HG03039 (cell line): ENCODE measurements around the gene DKK3.

Experiments
- ATAC-seq: cut with Tn5 transposase; IDR thresholded peaks from one replicate; pipeline ENCODE4 v1.9.1; 2021; ENCODE audit warnings: mild to moderate bottlenecking, moderate library complexity; ENCODE audit not compliant: unreplicated experiment

Gene DKK3

DNA sequence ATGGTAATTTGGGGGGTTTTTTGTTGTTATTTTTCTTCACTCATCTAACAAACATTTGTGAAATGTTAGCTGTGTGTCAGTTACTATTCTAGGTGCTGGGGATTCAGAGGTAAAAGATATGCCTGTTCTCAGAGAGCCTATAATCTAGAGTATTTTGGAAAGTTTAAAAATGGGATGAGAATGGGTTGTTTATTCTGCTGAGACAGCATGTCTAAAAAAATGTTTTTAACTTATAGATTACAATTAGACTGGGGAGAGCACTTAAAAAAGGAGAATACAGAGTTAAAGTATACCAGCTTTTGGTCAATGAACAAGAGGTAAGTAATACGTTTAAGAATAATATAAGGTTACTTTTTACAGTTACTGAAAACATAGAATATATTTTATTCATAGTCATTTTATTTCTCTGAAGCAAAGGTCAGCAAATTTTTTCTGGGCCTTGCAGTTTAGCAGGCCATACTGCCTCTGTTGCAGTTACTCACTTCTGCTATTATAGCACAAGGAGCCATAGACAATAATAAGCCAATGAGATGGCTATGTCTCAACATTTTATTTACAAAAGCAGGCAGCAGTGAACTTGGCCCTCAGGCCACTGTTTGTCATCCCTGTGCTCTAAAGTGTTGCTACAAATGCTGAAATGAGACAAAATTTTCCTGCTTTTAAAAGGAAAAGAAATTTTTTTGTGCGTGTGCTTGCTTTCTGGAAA is 60.0 kb downstream of the DKK3 start:
- no peak for ATAC-seq

DNA sequence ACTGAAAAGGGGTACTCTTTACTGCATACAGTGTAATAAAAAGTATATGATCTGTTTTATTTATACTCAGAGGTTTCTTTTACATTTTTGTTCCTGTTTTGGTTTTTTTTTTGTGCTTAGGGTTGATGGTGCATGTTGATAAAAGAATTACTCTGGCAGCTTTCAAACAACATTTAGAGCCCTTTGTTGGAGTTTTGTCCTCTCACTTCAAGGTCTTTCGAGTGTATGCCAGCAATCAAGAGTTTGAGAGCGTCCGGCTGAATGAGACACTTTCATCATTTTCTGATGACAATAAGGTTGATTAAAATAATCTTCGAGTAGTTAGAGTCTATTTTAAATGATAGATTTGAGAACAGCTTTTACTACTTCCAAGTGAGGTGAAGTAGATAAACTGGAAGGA is 60.6 kb downstream of the DKK3 start:
- no peak for ATAC-seq

DNA sequence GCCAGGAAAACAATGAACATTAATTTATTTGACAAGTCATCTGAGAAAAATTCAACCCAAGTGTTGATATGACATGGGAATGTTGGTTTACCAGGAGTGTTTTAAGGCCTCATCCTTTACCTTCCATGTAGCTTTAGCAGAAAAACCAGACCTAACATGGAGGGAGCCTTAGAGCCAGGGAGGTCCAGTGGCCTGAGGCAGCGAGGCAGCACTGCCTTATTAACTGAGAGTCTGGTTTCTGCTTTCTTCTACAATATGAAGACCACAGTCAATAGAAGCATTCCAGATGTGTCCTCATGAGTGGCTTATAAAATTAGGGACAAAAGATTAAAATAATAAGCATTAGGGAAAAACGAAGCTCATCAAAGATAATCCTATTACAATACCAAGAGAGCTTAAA is 61.5 kb downstream of the DKK3 start:
- no peak for ATAC-seq

DNA sequence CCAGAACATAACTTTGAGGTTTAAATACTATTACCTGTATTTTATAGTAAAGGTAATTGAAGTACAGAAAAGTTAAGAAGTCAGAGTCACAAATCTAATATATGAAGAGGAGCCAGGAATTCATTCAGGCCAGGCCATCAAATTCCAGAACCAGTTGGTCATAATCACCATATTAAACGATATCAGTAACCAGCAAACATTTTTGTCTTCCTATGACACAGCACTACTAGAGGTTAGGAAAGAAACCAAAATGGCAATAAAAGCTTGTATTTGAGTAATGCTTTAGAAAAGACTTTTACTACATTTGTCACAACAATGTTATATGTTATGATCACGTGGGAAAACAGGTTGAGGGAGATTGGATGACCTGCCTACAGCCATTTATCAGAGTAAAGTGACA is 62.2 kb downstream of the DKK3 start:
- ATAC-seq: no peak

DNA sequence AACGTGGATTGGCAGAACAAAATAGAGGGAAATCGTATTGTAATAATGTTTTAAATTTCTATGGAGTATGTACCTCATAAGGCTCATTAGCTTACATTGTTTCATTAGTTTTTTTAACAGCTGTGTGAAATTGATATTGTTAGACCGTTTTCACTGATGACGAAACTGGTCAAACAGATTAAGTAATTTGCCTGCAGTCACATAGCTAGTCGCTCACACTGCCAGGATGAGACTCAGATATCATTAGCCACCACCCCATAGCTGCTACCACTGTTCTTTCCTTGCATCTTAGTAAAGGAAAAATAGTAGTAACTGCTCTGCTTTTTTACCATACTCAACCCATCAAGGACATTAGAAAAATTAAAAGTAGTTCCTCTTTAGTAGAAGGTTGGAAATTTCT is 64.0 kb downstream of the DKK3 start:
- no peak for ATAC-seq

DNA sequence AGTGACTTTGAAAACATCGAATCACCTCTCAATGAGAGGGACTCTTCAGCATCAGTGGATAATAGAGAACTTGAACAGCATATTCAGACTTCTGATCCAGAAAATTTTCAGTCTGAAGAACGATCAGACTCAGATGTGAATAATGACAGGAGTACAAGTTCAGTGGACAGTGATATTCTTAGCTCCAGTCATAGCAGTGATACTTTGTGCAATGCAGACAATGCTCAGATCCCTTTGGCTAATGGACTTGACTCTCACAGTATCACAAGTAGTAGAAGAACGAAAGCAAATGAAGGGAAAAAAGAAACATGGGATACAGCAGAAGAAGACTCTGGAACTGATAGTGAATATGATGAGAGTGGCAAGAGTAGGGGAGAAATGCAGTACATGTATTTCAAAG is 65.8 kb downstream of the DKK3 start:
- ATAC-seq: no peak

DNA sequence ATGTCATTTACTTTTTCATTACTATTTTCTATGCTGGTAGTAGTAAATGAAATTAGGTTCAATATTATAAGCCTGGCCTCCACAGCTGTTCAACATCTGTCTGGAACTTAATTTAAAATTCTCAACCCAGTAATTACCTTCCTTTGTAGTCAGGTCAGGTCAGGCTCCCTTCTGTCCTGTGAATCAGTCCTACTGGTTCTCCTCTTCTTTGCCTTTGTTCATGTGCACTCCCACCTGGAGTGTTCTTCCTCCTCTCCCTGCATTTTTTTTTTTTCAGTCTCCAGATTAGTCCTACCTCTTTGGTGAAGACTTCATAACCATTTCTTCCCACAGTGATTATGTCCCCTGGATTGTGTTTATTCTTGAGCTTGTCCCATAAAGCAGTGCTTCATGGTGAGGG is 67.9 kb downstream of the DKK3 start:
- no peak for ATAC-seq

DNA sequence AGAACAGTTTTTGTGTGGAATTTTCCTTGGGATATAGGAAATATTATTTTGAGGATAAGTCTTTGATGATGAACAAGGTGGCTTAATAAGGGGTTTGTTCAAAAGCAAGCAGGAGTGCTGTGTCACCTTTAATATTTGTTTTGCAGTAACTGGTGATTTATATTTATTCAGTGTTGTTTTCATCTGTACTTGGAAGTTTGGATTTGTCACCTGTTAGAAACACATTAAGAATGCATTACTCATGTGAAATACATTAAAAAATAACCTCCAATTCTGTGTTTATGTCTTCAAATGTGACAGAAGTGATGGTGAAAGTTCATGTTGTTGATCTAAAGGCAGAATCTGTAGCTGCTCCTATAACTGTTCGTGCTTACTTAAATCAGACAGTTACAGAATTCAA is 70.5 kb downstream of the DKK3 start:
- ATAC-seq: no peak

DNA sequence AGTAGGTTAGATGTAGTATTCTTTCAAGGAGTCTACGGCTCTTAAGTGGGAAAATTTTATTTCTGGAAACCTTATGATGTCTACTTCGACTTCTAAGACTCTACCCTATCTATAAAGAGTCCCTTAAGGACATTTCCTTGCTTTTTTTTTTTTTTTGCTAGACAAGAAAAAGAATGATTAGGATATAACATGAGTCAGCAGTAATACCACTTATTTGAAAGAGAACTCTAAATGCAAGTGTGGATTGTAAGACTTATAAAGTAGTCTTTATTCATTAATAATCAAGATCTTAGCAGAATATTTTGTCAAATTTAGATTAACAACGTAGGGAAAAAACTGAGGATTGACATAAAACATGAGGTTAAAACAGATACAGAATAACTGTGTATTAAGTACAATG is 71.0 kb downstream of the DKK3 start:
- ATAC-seq: no peak

DNA sequence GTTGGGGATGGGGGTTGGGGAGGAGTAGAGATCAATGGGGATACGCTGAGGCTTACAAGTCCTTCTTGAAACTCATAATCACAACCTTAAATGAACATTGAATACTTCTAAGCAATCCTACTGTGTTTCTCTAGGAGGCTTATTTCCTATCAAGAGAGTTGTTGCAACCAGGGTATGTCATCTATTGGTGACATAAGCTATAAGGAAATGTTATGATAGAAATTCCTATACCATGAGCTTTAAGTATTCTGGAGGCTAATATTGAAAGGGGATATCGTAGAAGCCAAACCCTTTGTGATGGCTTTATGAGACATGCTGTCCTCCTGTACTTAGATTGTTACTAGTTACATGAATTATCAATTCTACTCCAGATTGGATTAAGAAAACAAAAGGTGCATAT is 72.9 kb downstream of the DKK3 start:
- no peak for ATAC-seq

DNA sequence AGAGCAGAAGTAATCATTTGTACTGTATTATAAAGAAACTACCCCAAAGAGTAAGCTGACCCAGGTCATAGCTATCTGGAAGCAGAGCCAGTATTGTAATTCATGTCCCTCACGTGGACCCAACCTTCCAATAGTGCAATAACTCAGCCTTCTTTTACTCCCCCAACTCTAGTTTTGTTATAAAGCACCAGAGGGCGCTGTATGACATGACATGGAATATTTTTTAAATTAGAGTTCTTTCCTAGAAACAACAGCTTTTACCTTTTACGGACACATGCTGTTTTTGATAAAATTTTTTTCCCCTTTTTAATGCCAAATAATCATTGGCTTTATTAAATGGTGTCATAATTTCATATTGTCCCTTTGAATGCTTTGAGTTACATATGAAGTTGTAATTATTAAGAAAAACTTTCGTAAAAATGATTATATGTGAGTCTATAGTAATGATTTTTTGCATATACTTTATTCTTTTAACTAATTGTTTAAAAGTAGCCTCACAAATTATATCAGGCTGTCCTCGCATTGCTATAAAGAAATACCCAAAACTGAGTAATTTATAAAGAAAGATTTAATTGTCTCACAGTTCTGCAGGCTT is 76.9 kb downstream of the DKK3 start:
- ATAC-seq: no peak

DNA sequence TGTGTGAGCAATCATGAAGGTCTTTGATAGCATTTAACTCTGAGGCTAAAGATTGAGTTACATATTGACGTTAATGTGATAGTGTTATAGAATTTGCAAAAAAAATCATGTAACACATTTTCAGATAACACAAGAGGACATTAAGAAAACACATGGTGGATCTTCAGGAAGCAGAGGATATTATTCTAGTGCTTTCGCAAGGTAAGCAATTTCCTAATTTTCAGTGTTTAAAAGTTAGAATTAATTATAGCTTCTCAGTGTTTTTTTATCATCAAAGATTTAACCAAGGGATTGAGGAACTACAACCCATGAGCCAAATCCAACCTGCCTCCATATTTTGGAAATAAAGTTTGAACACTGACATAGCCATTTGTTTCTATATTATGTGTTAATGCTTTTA is 78.5 kb downstream of the DKK3 start:
- ATAC-seq: no peak

DNA sequence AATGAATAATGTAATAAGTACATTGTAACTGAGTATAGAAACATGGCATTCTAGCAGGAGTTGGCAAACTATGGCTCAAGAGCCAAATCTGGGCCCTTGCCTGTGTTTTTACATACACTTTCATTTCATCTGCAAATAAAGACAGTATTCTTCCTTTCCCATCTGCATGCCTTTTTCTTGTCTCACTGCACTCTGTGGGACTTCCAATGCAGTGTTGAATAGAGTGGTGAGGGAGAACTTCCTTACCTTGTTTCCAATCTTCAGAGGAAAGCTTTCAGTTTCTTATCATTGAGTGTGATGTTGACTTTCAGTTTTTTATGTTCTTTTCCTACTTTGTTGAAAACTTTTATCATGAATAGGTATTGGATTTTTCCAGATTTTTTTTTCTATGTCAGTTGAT is 84.6 kb downstream of the DKK3 start:
- no peak for ATAC-seq

DNA sequence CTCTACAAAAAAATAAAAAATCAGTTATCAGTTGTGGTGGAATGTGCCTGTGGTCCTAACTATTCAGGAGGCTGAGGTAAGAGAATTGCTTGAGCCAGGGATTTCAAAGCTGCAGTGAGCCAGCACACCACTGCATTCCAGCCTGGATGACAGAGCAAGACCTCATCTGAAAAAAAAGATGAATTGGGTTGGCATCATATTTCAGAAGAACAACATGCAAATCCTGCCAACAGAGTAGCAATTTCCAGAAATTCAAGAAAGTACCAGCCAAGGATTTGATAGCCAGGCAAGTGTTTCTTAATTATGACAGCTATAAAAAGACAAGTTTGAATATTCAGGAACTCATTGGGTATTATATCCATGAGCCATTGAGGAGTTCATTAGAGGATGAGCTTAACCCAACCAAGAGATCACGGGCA is 91.4 kb downstream of the DKK3 start:
- ATAC-seq: no peak

DNA sequence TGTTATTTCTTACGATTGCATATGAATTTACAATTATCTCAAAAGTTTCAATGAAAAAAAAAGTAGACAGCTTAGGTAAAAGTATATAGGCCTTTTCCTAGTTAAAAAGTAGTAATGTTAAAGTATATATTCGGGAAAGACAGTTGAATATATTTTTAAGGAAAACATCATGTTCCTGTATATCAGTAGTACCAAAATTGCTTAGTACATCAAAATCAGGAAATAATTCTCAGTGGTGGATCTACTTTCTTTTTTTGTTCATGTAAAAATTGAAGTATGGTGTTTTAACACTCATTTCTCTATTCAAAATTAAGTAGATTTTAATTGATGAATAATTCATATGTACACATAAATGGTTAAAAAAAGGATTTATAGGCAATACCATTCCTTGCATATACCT is 92.8 kb downstream of the DKK3 start:
- no peak for ATAC-seq

DNA sequence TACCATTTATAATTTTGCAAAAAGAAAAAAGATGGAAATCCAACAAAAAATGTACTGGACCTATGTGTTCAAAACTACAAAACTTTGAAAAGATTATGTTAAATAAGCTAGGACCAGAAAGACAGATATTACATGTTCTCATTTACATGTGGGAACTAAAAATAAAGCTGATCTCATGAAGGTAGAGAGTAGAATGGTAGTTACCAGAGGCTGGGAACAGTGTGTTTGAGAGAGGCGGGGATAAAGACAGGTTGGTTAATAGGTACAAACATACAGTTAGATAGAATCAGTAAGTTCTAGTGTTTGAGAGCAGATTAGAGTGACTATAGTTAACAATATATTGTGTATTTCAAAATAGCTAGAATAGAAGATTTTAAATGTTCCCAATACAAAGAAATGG is 95.0 kb downstream of the DKK3 start:
- ATAC-seq: no peak
